ENCODE measurements around the gene NXN. TPM values are rescaled to one million over a fixed set of nuclear protein-coding genes. Genes with fewer than 3 reads are reported as not detected.
A peak's percentile ranks its signal among the peaks of the same experiment; 100 is the strongest.

The NXN gene
- total RNA-seq, 2 donors from 2014 or later: 2.6 to 16.3 TPM

DNA sequence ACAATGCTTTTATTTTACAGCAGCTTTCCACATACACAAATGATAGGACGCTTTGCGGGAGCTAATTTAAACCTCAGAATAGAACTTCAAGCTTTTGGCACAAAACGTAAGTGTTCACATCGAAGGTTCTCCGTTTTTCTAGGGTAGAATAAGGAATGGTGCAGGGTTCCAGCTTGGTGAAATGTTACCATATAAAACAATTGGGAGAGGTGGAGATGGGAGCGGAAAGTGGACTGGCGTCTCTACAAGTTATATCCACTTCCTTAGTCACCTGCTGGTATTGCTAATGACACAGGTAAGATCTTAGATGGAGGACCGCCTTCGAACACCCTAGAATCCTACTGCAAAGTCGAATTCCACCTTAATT lies 1.7 kb upstream of the NXN start:
- Histone ChIP-seq H3K9me3 (no peaks in the 10 kb centered on the region), H3K9ac (ENCODE audit: low read depth in 2 of 2, low read length in 2 of 2) (peak overlapping the region in 1 of 2 donors; percentile 5), H3K27me3 (peaks cover 18% of the 10 kb centered on the region), H3K4me1 (no peaks in the 10 kb centered on the region), H3K4me3 (no peak overlapping the region), H3K36me3 (no peaks in the 10 kb centered on the region), H3K27ac (no peak overlapping the region)
- TF ChIP-seq, protein P1, sequence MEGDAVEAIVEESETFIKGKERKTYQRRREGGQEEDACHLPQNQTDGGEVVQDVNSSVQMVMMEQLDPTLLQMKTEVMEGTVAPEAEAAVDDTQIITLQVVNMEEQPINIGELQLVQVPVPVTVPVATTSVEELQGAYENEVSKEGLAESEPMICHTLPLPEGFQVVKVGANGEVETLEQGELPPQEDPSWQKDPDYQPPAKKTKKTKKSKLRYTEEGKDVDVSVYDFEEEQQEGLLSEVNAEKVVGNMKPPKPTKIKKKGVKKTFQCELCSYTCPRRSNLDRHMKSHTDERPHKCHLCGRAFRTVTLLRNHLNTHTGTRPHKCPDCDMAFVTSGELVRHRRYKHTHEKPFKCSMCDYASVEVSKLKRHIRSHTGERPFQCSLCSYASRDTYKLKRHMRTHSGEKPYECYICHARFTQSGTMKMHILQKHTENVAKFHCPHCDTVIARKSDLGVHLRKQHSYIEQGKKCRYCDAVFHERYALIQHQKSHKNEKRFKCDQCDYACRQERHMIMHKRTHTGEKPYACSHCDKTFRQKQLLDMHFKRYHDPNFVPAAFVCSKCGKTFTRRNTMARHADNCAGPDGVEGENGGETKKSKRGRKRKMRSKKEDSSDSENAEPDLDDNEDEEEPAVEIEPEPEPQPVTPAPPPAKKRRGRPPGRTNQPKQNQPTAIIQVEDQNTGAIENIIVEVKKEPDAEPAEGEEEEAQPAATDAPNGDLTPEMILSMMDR (IDR thresholded peaks at IDR 0.05): no peak
- no peak for DNase-seq
- intact Hi-C loops (cut with DNase I): loop anchor here (2.0 kb wide), 1 partner anchor 186 kb away; no protein-coding TSS in a partner anchor

DNA sequence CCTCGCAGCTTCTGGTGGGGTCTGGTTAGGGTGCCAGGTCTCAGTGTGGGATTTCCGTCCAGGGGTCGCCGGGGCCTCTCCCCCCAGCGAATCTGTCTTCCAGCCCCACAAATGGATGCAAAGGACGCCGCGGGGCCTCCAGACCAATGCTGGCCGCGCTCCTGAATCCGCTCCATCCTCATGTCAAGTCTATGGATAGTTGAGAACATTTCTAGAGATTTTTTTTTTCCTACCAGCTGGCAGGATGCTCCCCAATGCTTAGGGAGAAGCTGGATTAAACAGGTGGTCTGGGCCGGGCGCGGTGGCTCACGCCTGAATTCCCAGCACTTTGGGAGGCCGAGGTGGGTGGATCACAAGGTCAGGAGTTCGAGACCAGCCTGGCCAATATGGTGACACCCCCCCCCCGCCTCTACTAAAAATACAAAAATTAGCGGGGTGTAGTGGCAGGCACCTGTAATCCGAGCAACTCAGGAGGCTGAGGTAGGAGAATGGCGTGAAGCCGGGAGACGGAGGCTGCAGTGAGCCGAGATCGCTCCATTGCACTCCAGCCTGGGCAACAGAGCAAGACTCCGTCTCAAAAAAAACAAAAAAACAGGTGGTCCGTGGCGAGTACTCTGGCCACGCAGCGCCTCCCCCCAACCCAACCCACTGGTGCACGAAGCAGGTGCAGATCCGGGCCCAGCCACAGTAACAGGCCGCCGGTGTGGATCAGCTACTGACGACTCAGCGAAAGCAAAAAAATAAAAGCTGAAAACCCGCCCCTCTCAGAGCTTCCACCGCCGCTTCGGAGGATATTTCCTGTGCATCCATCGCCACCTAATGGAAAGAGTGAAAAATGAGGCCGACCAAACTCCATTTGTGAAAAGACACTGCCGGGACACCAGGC lies 1.1 kb upstream of the NXN start:
- intact Hi-C loops (cut with DNase I): loop anchor here (2.0 kb wide), 1 partner anchor 186 kb away; no protein-coding TSS in a partner anchor
- TF ChIP-seq, protein P1 (IDR thresholded peaks at IDR 0.05): peak; percentile 59
- H3K4me3 ChIP-seq: peak overlapping the region; percentile 46
- no peaks in the 10 kb centered on the region for H3K9me3 ChIP-seq
- peak overlapping the region; percentile 47 for H3K27ac ChIP-seq
- H3K4me1 ChIP-seq: no peaks in the 10 kb centered on the region
- H3K27me3 ChIP-seq: peaks cover 18% of the 10 kb centered on the region
- peak overlapping the region; percentile 13 to 19 for H3K9ac ChIP-seq (ENCODE audit: low read depth in 2 of 2, low read length in 2 of 2)
- DNase-seq: peak; percentile 82
- no peaks in the 10 kb centered on the region for H3K36me3 ChIP-seq

DNA sequence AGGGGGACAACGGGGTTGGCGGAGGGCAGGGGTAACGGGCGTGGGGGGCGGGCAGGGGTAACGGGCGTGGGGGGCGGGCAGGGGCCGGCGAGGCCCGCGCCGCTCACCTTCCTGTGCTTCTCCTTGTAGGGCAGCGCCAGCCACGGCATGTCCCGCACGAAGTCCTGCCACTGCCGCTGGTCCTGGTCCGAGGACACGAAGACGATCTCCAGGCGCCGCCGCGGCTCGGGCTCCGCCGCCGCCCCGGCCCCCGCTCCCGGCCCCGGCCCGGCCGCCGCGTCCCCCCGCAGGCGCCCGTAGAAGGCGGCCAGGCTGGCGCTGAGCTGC lies 401 bp downstream of the NXN start:
- Histone ChIP-seq H3K4me1 (no peaks in the 10 kb centered on the region), H3K36me3 (no peaks in the 10 kb centered on the region), H3K9ac (ENCODE audit: low read depth in 2 of 2, low read length in 2 of 2) (peak overlapping the region in 1 of 2 donors; percentile 43), H3K27me3 (peaks cover 18% of the 10 kb centered on the region), H3K9me3 (no peaks in the 10 kb centered on the region), H3K27ac (no peak overlapping the region), H3K4me3 (peak overlapping the region; percentile 46)
- TF ChIP-seq, protein P1 (IDR thresholded peaks at IDR 0.05): no peak
- intact Hi-C loops (cut with DNase I): loop anchor here (10.0 kb wide), 1 partner anchor 104 kb away; no protein-coding TSS in a partner anchor
- DNase-seq: no peak

DNA sequence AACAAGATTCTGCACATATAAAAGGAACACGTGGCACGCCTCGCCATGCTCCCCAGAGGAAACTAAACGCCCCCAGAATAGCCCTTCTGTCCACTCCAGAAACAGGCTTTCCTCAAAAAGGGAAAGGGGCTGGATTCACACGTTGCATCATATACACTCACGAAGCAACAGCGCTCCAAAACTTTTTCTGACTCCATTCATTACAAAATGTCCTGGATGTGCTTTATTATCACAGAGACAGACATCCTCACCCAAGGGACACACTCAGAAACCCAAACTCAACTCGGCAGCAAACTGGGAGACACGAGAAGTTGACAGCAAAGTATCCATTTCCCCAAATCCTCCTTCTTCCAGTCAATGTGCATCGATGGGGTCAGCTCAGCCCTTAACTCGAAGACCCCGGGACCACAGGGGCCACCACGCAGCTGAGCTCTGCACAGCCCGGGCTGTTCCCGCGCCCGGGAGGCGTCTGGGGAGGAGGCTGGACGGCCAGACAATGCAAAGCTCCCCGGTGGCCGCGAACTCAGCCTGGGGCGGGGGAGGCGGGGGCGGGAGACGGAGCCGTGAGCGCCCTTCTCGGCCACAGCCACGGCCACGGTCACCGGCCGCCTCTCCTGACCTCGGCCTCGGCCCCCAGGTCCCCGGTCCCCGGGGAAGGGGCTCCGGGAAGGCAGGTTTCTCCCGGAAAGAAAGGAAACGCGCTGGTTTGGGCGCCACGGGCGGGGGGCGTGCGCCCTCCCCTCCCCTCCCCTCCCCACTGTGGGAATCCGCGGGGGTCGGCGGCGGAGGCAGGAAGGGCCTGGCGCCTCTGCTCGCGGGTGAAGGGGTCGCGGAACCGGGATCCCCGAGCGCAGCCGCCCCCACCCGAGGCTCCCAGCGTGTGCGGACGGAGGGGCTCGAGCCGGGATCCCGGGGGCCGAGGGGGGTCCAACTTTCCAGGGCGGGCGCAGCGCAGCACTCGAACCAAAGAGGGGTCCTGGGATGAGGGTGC lies 1.2 kb downstream of the NXN start:
- Histone ChIP-seq H3K27ac (peak overlapping the region; percentile 27), H3K36me3 (no peaks in the 10 kb centered on the region), H3K9me3 (no peaks in the 10 kb centered on the region), H3K27me3 (peaks cover 18% of the 10 kb centered on the region), H3K4me1 (no peaks in the 10 kb centered on the region), H3K9ac (ENCODE audit: low read depth in 2 of 2, low read length in 2 of 2) (peak overlapping the region; percentile 9 to 30), H3K4me3 (peak overlapping the region; percentile 44)
- no peak for DNase-seq
- intact Hi-C loops (cut with DNase I): loop anchor here (10.0 kb wide), 1 partner anchor 104 kb away; no protein-coding TSS in a partner anchor
- TF ChIP-seq, protein P1 (IDR thresholded peaks at IDR 0.05): no peak

DNA sequence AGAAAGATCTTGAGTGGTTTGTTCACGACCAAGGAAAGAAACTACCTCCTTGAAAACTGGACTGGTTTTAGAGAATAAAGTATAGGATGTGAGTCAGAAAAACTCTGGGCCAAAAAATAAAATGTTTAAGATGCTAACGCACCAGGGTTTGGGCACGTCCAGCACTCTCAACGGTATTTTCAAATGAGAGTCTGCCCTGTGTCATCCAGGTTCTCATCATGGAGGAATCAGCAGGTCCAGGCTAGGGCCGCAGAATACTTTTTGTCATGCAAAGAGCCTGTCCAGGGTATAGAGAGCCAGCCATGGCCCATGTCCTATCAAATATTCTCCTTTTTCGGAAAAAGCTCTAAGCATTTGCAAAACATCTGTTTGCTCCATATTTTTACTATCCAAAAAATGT lies 2.4 kb downstream of the NXN start:
- Histone ChIP-seq H3K4me1 (no peaks in the 10 kb centered on the region), H3K4me3 (no peak overlapping the region), H3K27ac (no peak overlapping the region), H3K9ac (ENCODE audit: low read depth in 2 of 2, low read length in 2 of 2) (no peak overlapping the region), H3K27me3 (peaks cover 18% of the 10 kb centered on the region), H3K36me3 (no peaks in the 10 kb centered on the region), H3K9me3 (no peaks in the 10 kb centered on the region)
- no peak for DNase-seq
- TF ChIP-seq, protein P1 (IDR thresholded peaks at IDR 0.05): no peak
- intact Hi-C loops (cut with DNase I): loop anchor here (10.0 kb wide), 1 partner anchor 102 kb away; no protein-coding TSS in a partner anchor
